ENCODE measurements around the gene PRSS53.

GRCh38 chr16:31134625-31135534, 46.1 kb upstream of the PRSS53 start:
- TF ChIP-seq CTCF (IDR thresholded peaks at IDR 0.05; ENCODE audit: low read length), result no peak
- no peak for TF ChIP-seq EZH2 (optimal IDR thresholded peaks at IDR 0.05; ENCODE audit: low read depth, low read length)
